SK-N-SH (cell line): ENCODE measurements around the gene NUAK2. TPM values are rescaled to one million over a fixed set of nuclear protein-coding genes. Genes with fewer than 3 reads are reported as not detected.
A peak's percentile ranks its signal among the peaks of the same experiment; 100 is the strongest.

Experiments used
- CTCF ChIA-PET: fragments of 300-600, 350-600 bp; formaldehyde crosslinking; extraction: SDS; loops from one replicate; lab custom pipeline; 2021; lab: Yijun Ruan, JAX
- POLR2A ChIA-PET: fragments of 350-600 bp; sonication (Branson Sonifier 250); formaldehyde crosslinking; extraction: SDS; loops from one replicate; lab custom pipeline; 2020; ENCODE audit warnings: antibody characterized with exemption, inconsistent platforms; lab: Yijun Ruan, JAX
- DNase-seq: peaks from one replicate; pipeline ENCODE4 v3.0.0; 2012
- H2AFZ ChIP-seq: fragments of 200-600 bp; sonication (generic); 2 replicates; pipeline ENCODE4 v1.8.1; 2016; ENCODE audit warnings: antibody characterized with exemption, mild to moderate bottlenecking, low read depth
- H3F3A ChIP-seq: fragments of 200-600 bp; sonication (generic); replicated peaks from 2 replicates; pipeline ENCODE3; 2016; ENCODE audit warnings: antibody characterized with exemption, mild to moderate bottlenecking; ENCODE audit not compliant: insufficient read depth
- H3K27ac ChIP-seq, 2 experiments: fragments of 200-500 bp in 1 of 2; fragments of 200-600 bp in 1 of 2; sonication (Bioruptor generic) in 1 of 2; sonication (generic), shearing (Covaris generic) in 1 of 2; 2 replicates each; pipeline versions ENCODE4 v1.5.1 to v1.6.1; 2014 to 2016; ENCODE audit warnings: low read depth in 2 of 2, inconsistent platforms in 1 of 2, low read length in 1 of 2, mild to moderate bottlenecking in 1 of 2, mixed read lengths in 1 of 2
- H3K27me3 ChIP-seq: fragments of 200-600 bp; sonication (generic), shearing (Covaris generic); 2 replicates; pipeline ENCODE4 v1.6.1; 2016; ENCODE audit warnings: mixed run types; ENCODE audit not compliant: insufficient read depth
- H3K36me3 ChIP-seq, 2 experiments: fragments of 200-500 bp in 1 of 2; fragments of 200-600 bp in 1 of 2; sonication (Bioruptor generic) in 1 of 2; sonication (generic) in 1 of 2; replicated peaks in 1 of 2; 2 replicates each; pipeline versions ENCODE3 to v1.5.1; 2014 to 2016; ENCODE audit warnings: low read length in 1 of 2, mild to moderate bottlenecking in 1 of 2; ENCODE audit not compliant: insufficient read depth in 2 of 2, control insufficient read depth in 1 of 2
- H3K4me1 ChIP-seq, 2 experiments: fragments of 200-500 bp in 1 of 2; fragments of 200-600 bp in 1 of 2; sonication (Bioruptor generic) in 1 of 2; sonication (generic), shearing (Covaris generic) in 1 of 2; 2 replicates each; pipeline versions ENCODE4 v1.5.1 to v1.6.1; 2014 to 2016; ENCODE audit warnings: low read depth in 1 of 2, low read length in 1 of 2, mixed run types in 1 of 2; ENCODE audit not compliant: insufficient read depth in 2 of 2, control insufficient read depth in 1 of 2
- H3K4me2 ChIP-seq: fragments of 200-600 bp; sonication (generic), shearing (Covaris generic); 2 replicates; pipeline ENCODE4 v1.6.1; 2017; ENCODE audit warnings: mixed run types
- H3K4me3 ChIP-seq, 2 experiments: fragments of 200-500 bp in 1 of 2; fragments of 200-600 bp in 1 of 2; sonication (Bioruptor generic) in 1 of 2; sonication (generic), shearing (Covaris generic) in 1 of 2; 2 replicates each; pipeline versions ENCODE4 v1.5.1 to v1.8.1; 2014 to 2016; ENCODE audit warnings: low read depth in 2 of 2, inconsistent platforms in 1 of 2, low read length in 1 of 2, mild to moderate bottlenecking in 1 of 2, mixed read lengths in 1 of 2, moderate library complexity in 1 of 2
- H3K79me2 ChIP-seq: fragments of 200-600 bp; sonication (generic); 2 replicates; pipeline ENCODE4 v1.8.1; 2017; ENCODE audit warnings: mild to moderate bottlenecking; ENCODE audit not compliant: insufficient read depth
- H3K9ac ChIP-seq: fragments of 200-600 bp; sonication (generic); 2 replicates; pipeline ENCODE4 v1.6.1; 2017; ENCODE audit warnings: mixed run types
- H3K9me2 ChIP-seq: fragments of 200-600 bp; sonication (generic); 2 replicates; pipeline ENCODE4 v1.6.1; 2017; ENCODE audit warnings: mixed run types
- H3K9me3 ChIP-seq: fragments of 200-600 bp; sonication (generic); 2 replicates; pipeline ENCODE4 v1.6.1; 2017; ENCODE audit warnings: mixed run types, mild to moderate bottlenecking, moderate library complexity
- H4K20me1 ChIP-seq: fragments of 200-600 bp; sonication (generic); 2 replicates; pipeline ENCODE4 v1.6.1; 2017; ENCODE audit warnings: mild to moderate bottlenecking, mixed run types; ENCODE audit not compliant: insufficient read depth
- ELF1 ChIP-seq: IDR thresholded peaks from 2 replicates; pipeline ENCODE4 v1.4.0; 2012
- EP300 ChIP-seq, 2 experiments: IDR thresholded peaks; 2 replicates each; pipeline versions ENCODE4 v1.4.0 to v1.6.1; 2012; ENCODE audit warnings: borderline replicate concordance in 1 of 2, low read depth in 1 of 2, low read length in 1 of 2
- FOXJ3 ChIP-seq: sonication (generic); formaldehyde crosslinking; IDR thresholded peaks from 2 replicates; pipeline ENCODE4 v1.5.1; 2020; ENCODE audit warnings: mild to moderate bottlenecking, missing genetic modification reagents
- FOXM1 ChIP-seq: IDR thresholded peaks from 2 replicates; pipeline ENCODE4 v1.4.0; 2012; ENCODE audit warnings: low read depth, mild to moderate bottlenecking
- JUND ChIP-seq: IDR thresholded peaks from 2 replicates; pipeline ENCODE4 v1.4.0; 2012
- MEF2A ChIP-seq: IDR thresholded peaks from 2 replicates; pipeline ENCODE4 v1.4.0; 2012; ENCODE audit warnings: low read depth, borderline replicate concordance
- NRF1 ChIP-seq: IDR thresholded peaks from 2 replicates; pipeline ENCODE4 v1.6.1; 2012; ENCODE audit warnings: low read depth, mild to moderate bottlenecking, low read length
- POLR2AphosphoS5 ChIP-seq: IDR thresholded peaks from 2 replicates; pipeline ENCODE4 v1.6.1; 2012; ENCODE audit warnings: low read depth, low read length
- RCOR1 ChIP-seq: fragments of 150-350 bp; IDR thresholded peaks from 2 replicates; pipeline ENCODE4 v1.6.1; 2017; ENCODE audit warnings: antibody characterized with exemption, low read length
- SIN3A ChIP-seq: IDR thresholded peaks from 2 replicates; pipeline ENCODE4 v1.6.1; 2012; ENCODE audit warnings: low read depth, mild to moderate bottlenecking, low read length, moderate library complexity, borderline replicate concordance
- SMC3 ChIP-seq: IDR thresholded peaks from 2 replicates; pipeline ENCODE4 v1.6.1; 2012; ENCODE audit warnings: low read depth, low read length, improper control_type of control experiment
- TAF1 ChIP-seq: IDR thresholded peaks from 2 replicates; pipeline ENCODE4 v1.6.1; 2012; ENCODE audit warnings: low read depth, mild to moderate bottlenecking, low read length, moderate library complexity, borderline replicate concordance
- TCF12 ChIP-seq: IDR thresholded peaks from 2 replicates; pipeline ENCODE4 v1.4.0; 2012
- TEAD4 ChIP-seq: IDR thresholded peaks from 2 replicates; pipeline ENCODE4 v1.4.0; 2012; ENCODE audit warnings: mild to moderate bottlenecking, borderline replicate concordance; ENCODE audit not compliant: insufficient read depth
- YY1 ChIP-seq: IDR thresholded peaks from 2 replicates; pipeline ENCODE4 v1.4.0; 2012; ENCODE audit warnings: low read depth, mild to moderate bottlenecking
- WGBS: methylation state at CpG from one replicate; pipeline ENCODE4 v1.1.6; 2017; ENCODE audit warnings: low lambda C conversion rate; 5-methylcytosine and 5-hydroxymethylcytosine counted together
- polyA plus RNA-seq, 3 experiments: library from polyadenylated mRNA; depleted of rRNA; stranded (reverse); fragments of >200 nt; gene quantifications; 2 replicates each; pipeline ENCODE4 v1.2.3, GENCODE V29; 2012
- TF ChIP-seq, protein P1 (sequence below): fragments of 200-600 bp; sonication (generic); IDR thresholded peaks from 2 replicates; pipeline ENCODE4 v1.6.1; 2017; ENCODE audit warnings: antibody characterized with exemption, mild to moderate bottlenecking, moderate library complexity
- TF ChIP-seq, protein P2 (sequence below): IDR thresholded peaks from 2 replicates; pipeline ENCODE4 v1.6.1; 2012; ENCODE audit warnings: mild to moderate bottlenecking, low read depth, low read length, moderate library complexity
- TF ChIP-seq, protein P3 (sequence below): IDR thresholded peaks from 2 replicates; pipeline ENCODE4 v1.4.0; 2012; ENCODE audit warnings: low read depth, borderline replicate concordance
- TF ChIP-seq, protein P4 (sequence below): fragments of 150-350 bp; IDR thresholded peaks from 2 replicates; pipeline ENCODE4 v1.6.1; 2016; ENCODE audit warnings: mild to moderate bottlenecking, low read depth, low read length
- TF ChIP-seq, protein P5 (sequence below): IDR thresholded peaks from 2 replicates; pipeline ENCODE4 v1.4.0; 2012; ENCODE audit warnings: low read depth
- TF ChIP-seq, protein P6 (sequence below): IDR thresholded peaks from 2 replicates; pipeline ENCODE4 v1.4.0; 2012; ENCODE audit warnings: low read depth, borderline replicate concordance
- TF ChIP-seq, protein P7 (sequence below): IDR thresholded peaks from 2 replicates; pipeline ENCODE4; 2012

NUAK2 gene
- polyA plus RNA-seq, 1 of the 3 experiments (the other 2 are of a cell fraction) = 11.1 TPM

DNA sequence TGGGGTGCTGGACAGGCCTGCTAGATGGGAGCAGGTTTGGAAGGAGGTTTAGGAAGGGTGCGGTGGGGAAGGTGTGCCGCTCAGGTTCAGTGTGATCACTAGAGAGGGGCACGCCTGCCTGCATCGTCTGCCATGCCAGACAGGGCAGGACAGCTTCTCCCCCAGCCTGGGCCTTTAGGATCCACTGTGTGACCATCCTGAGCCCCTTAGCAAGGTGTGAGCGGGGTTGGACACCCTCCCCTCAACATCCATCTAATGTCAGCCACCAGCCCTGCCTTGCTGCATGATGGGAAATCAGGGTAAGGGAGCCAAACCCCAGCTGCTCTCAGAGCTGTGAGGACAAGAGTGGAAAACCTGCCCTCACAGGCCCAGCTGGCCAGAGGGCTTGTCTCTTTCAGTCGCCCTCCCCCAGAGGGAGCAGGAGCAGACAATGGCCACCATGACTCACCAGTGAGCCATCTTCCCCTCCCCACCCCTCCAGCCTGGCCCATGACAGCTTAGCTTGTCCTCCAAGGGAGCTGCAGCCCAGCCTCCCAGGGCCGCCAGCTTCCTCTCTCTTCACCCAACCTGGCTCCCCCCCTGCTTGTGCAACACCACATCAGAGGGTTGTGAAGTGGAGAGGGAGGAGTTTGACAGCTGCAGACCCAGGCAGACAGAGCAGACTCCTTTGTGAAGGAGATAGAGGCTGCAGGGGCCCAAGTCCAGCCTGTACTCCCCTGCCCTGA lies 37.0 kb downstream of the NUAK2 start:
- POLR2A ChIA-PET = interaction anchor here (0.6 kb wide), 1 partner anchor 91 kb away, joined by 4 read pairs; no protein-coding TSS in a partner anchor
- no peaks in the 10 kb centered on the region for H3K36me3 ChIP-seq
- H3K4me2 ChIP-seq = peak overlapping the region; percentile 44
- H3K9me3 ChIP-seq = no peaks in the 10 kb centered on the region
- H4K20me1 ChIP-seq = no peaks in the 10 kb centered on the region
- peak overlapping the region; percentile 66; the same call in 1 of the 2 replicates for H2AFZ ChIP-seq
- WGBS = 0% methylated on average over 2 of the region's 7 CpGs
- peak; percentile 56 for DNase-seq
- H3K4me1 ChIP-seq = peaks cover 8 to 33% of the 10 kb centered on the region in 2 experiments; a peak in 3 of 4 replicates
- no peak overlapping the region for H3K4me3 ChIP-seq
- no peaks in the 10 kb centered on the region for H3K79me2 ChIP-seq
- H3K9me2 ChIP-seq = no peaks in the 10 kb centered on the region
- peaks cover 17% of the 10 kb centered on the region for H3F3A ChIP-seq
- CTCF ChIA-PET = interaction anchor here (1.5 to 38.3 kb wide), 3 partner anchors 9 to 30 kb away, joined by 3 to 1368 read pairs (median 86); partner anchors contain the start of gene NUAK2
- H3K27me3 ChIP-seq = no peaks in the 10 kb centered on the region
- peak overlapping the region; percentile 57 for H3K9ac ChIP-seq
- peak overlapping the region; percentile 66 to 82 for H3K27ac ChIP-seq
- peak in 1 of 2 experiments; percentile 77; a peak in 1 of 4 replicates for TF ChIP-seq EP300 (IDR thresholded peaks at IDR 0.05; ENCODE audit: borderline replicate concordance in 1 of 2, low read depth in 1 of 2, low read length in 1 of 2)
- TF ChIP-seq MEF2A = no peak
- peak; percentile 81 for TF ChIP-seq YY1
- TF ChIP-seq POLR2AphosphoS5 = peak; percentile 66
- TF ChIP-seq SMC3 = no peak
- TF ChIP-seq SIN3A = peak; percentile 89
- TF ChIP-seq, protein P1, sequence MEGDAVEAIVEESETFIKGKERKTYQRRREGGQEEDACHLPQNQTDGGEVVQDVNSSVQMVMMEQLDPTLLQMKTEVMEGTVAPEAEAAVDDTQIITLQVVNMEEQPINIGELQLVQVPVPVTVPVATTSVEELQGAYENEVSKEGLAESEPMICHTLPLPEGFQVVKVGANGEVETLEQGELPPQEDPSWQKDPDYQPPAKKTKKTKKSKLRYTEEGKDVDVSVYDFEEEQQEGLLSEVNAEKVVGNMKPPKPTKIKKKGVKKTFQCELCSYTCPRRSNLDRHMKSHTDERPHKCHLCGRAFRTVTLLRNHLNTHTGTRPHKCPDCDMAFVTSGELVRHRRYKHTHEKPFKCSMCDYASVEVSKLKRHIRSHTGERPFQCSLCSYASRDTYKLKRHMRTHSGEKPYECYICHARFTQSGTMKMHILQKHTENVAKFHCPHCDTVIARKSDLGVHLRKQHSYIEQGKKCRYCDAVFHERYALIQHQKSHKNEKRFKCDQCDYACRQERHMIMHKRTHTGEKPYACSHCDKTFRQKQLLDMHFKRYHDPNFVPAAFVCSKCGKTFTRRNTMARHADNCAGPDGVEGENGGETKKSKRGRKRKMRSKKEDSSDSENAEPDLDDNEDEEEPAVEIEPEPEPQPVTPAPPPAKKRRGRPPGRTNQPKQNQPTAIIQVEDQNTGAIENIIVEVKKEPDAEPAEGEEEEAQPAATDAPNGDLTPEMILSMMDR = no peak
- TF ChIP-seq, protein P2, sequence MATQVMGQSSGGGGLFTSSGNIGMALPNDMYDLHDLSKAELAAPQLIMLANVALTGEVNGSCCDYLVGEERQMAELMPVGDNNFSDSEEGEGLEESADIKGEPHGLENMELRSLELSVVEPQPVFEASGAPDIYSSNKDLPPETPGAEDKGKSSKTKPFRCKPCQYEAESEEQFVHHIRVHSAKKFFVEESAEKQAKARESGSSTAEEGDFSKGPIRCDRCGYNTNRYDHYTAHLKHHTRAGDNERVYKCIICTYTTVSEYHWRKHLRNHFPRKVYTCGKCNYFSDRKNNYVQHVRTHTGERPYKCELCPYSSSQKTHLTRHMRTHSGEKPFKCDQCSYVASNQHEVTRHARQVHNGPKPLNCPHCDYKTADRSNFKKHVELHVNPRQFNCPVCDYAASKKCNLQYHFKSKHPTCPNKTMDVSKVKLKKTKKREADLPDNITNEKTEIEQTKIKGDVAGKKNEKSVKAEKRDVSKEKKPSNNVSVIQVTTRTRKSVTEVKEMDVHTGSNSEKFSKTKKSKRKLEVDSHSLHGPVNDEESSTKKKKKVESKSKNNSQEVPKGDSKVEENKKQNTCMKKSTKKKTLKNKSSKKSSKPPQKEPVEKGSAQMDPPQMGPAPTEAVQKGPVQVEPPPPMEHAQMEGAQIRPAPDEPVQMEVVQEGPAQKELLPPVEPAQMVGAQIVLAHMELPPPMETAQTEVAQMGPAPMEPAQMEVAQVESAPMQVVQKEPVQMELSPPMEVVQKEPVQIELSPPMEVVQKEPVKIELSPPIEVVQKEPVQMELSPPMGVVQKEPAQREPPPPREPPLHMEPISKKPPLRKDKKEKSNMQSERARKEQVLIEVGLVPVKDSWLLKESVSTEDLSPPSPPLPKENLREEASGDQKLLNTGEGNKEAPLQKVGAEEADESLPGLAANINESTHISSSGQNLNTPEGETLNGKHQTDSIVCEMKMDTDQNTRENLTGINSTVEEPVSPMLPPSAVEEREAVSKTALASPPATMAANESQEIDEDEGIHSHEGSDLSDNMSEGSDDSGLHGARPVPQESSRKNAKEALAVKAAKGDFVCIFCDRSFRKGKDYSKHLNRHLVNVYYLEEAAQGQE = no peak
- no peak for TF ChIP-seq FOXJ3
- TF ChIP-seq, protein P3, sequence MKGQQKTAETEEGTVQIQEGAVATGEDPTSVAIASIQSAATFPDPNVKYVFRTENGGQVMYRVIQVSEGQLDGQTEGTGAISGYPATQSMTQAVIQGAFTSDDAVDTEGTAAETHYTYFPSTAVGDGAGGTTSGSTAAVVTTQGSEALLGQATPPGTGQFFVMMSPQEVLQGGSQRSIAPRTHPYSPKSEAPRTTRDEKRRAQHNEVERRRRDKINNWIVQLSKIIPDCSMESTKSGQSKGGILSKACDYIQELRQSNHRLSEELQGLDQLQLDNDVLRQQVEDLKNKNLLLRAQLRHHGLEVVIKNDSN = no peak
- TF ChIP-seq NRF1 = no peak
- TF ChIP-seq, protein P4, sequence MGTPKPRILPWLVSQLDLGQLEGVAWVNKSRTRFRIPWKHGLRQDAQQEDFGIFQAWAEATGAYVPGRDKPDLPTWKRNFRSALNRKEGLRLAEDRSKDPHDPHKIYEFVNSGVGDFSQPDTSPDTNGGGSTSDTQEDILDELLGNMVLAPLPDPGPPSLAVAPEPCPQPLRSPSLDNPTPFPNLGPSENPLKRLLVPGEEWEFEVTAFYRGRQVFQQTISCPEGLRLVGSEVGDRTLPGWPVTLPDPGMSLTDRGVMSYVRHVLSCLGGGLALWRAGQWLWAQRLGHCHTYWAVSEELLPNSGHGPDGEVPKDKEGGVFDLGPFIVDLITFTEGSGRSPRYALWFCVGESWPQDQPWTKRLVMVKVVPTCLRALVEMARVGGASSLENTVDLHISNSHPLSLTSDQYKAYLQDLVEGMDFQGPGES = no peak
- no peak for TF ChIP-seq RCOR1
- peak; percentile 45; the same call in 1 of the 2 replicates for TF ChIP-seq TAF1
- TF ChIP-seq ELF1 = no peak
- TF ChIP-seq, protein P5, sequence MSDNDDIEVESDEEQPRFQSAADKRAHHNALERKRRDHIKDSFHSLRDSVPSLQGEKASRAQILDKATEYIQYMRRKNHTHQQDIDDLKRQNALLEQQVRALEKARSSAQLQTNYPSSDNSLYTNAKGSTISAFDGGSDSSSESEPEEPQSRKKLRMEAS = peak; percentile 88
- TF ChIP-seq, protein P6, sequence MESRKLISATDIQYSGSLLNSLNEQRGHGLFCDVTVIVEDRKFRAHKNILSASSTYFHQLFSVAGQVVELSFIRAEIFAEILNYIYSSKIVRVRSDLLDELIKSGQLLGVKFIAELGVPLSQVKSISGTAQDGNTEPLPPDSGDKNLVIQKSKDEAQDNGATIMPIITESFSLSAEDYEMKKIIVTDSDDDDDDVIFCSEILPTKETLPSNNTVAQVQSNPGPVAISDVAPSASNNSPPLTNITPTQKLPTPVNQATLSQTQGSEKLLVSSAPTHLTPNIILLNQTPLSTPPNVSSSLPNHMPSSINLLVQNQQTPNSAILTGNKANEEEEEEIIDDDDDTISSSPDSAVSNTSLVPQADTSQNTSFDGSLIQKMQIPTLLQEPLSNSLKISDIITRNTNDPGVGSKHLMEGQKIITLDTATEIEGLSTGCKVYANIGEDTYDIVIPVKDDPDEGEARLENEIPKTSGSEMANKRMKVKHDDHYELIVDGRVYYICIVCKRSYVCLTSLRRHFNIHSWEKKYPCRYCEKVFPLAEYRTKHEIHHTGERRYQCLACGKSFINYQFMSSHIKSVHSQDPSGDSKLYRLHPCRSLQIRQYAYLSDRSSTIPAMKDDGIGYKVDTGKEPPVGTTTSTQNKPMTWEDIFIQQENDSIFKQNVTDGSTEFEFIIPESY = no peak; the same call in 1 of the 2 replicates
- TF ChIP-seq JUND = peak; percentile 93
- TF ChIP-seq TEAD4 = peak; percentile 77
- TF ChIP-seq, protein P7, sequence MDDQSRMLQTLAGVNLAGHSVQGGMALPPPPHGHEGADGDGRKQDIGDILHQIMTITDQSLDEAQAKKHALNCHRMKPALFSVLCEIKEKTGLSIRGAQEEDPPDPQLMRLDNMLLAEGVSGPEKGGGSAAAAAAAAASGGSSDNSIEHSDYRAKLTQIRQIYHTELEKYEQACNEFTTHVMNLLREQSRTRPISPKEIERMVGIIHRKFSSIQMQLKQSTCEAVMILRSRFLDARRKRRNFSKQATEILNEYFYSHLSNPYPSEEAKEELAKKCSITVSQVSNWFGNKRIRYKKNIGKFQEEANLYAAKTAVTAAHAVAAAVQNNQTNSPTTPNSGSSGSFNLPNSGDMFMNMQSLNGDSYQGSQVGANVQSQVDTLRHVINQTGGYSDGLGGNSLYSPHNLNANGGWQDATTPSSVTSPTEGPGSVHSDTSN = peak; percentile 76
- TF ChIP-seq TCF12 = peak; percentile 93
- TF ChIP-seq FOXM1 = no peak
